ENCODE results near the gene CRHR1. TPM values are rescaled to one million over a fixed set of nuclear protein-coding genes. Genes with fewer than 3 reads are reported as not detected.

CRHR1 gene
- total RNA-seq, 5 donors from 2014 or later (not counting 1 experiment from before 2014, with no cell fraction given): not detected

GRCh38 chr17:45777388-45777787 lies 6.7 kb upstream of the CRHR1 start:
- no peak overlapping the region for H3K27ac ChIP-seq (ENCODE audit: low read length)
- H3K9me3 ChIP-seq: no peaks in the 10 kb centered on the region
- DNase-seq (no peak), ATAC-seq (replicated peaks in 1 of 4) (no peak)
- Mint-ChIP-seq H3K4me3 (no peak overlapping the region), H3K27ac (no peak overlapping the region), H3K9me3 (peaks cover 0 to 2% (median 0%) of the 10 kb centered on the region in 3 donors), H3K4me1 (no peaks in the 10 kb centered on the region), H3K27me3 (peaks cover 60 to 70% of the 10 kb centered on the region in 2 donors), H3K36me3 (no peaks in the 10 kb centered on the region)
- no peaks in the 10 kb centered on the region for H3K36me3 ChIP-seq (ENCODE audit: control insufficient read depth in 2 of 2, extremely low read depth in 1 of 2, insufficient read depth in 1 of 2, low read length in 1 of 2)
- WGBS (ENCODE audit: insufficient coverage): no CpG with 5 or more reads among the region's 3 CpGs
- H3K4me3 ChIP-seq (ENCODE audit: control insufficient read depth in 1 of 2, extremely low read depth in 1 of 2, low read length in 1 of 2): no peak overlapping the region
- ChIA-PET CTCF (no interaction called here), POLR2A (no interaction called here)
- H3K27me3 ChIP-seq (replicated peaks in 1 of 2; ENCODE audit: control insufficient read depth in 2 of 2, extremely low read depth in 1 of 2, insufficient read depth in 2 of 2, low read length in 1 of 2): peaks cover 7 to 59% of the 10 kb centered on the region in 2 experiments
- no peaks in the 10 kb centered on the region for H3K4me1 ChIP-seq (ENCODE audit: control insufficient read depth in 1 of 2, extremely low read depth in 1 of 2, insufficient read depth in 2 of 2, low read length in 2 of 2)

- Histone ChIP-seq H3K9me3 (no peaks in the 10 kb centered on the region), H3K27me3 (replicated peaks in 1 of 2; ENCODE audit: control insufficient read depth in 2 of 2, extremely low read depth in 1 of 2, insufficient read depth in 2 of 2, low read length in 1 of 2) (peaks cover 8 to 67% of the 10 kb centered on the region in 2 experiments), H3K27ac (ENCODE audit: low read length) (no peak overlapping the region), H3K4me3 (ENCODE audit: control insufficient read depth in 1 of 2, extremely low read depth in 1 of 2, low read length in 1 of 2) (no peak overlapping the region), H3K4me1 (ENCODE audit: control insufficient read depth in 1 of 2, extremely low read depth in 1 of 2, insufficient read depth in 2 of 2, low read length in 2 of 2) (peaks cover 0 to 20% of the 10 kb centered on the region in 2 experiments), H3K36me3 (ENCODE audit: control insufficient read depth in 2 of 2, extremely low read depth in 1 of 2, insufficient read depth in 1 of 2, low read length in 1 of 2) (no peaks in the 10 kb centered on the region)
- WGBS (ENCODE audit: insufficient coverage): no CpG with 5 or more reads among the region's 5 CpGs
- Mint-ChIP-seq H3K36me3 (no peaks in the 10 kb centered on the region), H3K27ac (no peak overlapping the region), H3K4me1 (peaks cover 0 to 14% (median 8%) of the 10 kb centered on the region in 3 donors), H3K9me3 (no peaks in the 10 kb centered on the region), H3K4me3 (no peak overlapping the region), H3K27me3 (peaks cover 57 to 69% of the 10 kb centered on the region in 2 donors)
- no peak for DNase-seq
- no peak for ATAC-seq (replicated peaks in 1 of 4)
- CTCF ChIA-PET: no interaction called here
- POLR2A ChIA-PET: no interaction called here
These were observed 3.2 kb upstream of the CRHR1 start for GRCh38 chr17:45780921-45781320.

- H3K4me3 Mint-ChIP-seq: peak overlapping the region; percentile 65 to 70 (median 70)
- H3K27me3 Mint-ChIP-seq: peaks cover 62 to 74% of the 10 kb centered on the region in 2 donors
- peak in 2 of 4 experiments; percentile 44 to 52 for ATAC-seq (replicated peaks in 1 of 4)
- H3K27ac Mint-ChIP-seq: no peak overlapping the region
- 8% methylated on average over 25 of the region's 32 CpGs for WGBS (ENCODE audit: insufficient coverage)
- Histone ChIP-seq H3K27ac (ENCODE audit: low read length) (no peak overlapping the region), H3K9me3 (no peaks in the 10 kb centered on the region), H3K4me1 (ENCODE audit: control insufficient read depth in 1 of 2, extremely low read depth in 1 of 2, insufficient read depth in 2 of 2, low read length in 2 of 2) (peaks cover 0 to 20% of the 10 kb centered on the region in 2 experiments), H3K27me3 (replicated peaks in 1 of 2; ENCODE audit: control insufficient read depth in 2 of 2, extremely low read depth in 1 of 2, insufficient read depth in 2 of 2, low read length in 1 of 2) (peaks cover 16 to 68% of the 10 kb centered on the region in 2 experiments), H3K36me3 (ENCODE audit: control insufficient read depth in 2 of 2, extremely low read depth in 1 of 2, insufficient read depth in 1 of 2, low read length in 1 of 2) (no peaks in the 10 kb centered on the region), H3K4me3 (ENCODE audit: control insufficient read depth in 1 of 2, extremely low read depth in 1 of 2, low read length in 1 of 2) (peak overlapping the region; percentile 0 to 12)
- H3K9me3 Mint-ChIP-seq: no peaks in the 10 kb centered on the region
- peak in 12 of 35 experiments; percentile 9 to 47 (median 20) for DNase-seq
- H3K4me1 Mint-ChIP-seq: peaks cover 0 to 17% (median 8%) of the 10 kb centered on the region in 3 donors
- POLR2A ChIA-PET: no interaction called here
- H3K36me3 Mint-ChIP-seq: no peaks in the 10 kb centered on the region
- CTCF ChIA-PET: no interaction called here
These were observed 1.1 kb upstream of the CRHR1 start for GRCh38 chr17:45782889-45783592.

GRCh38 chr17:45783593-45784292 lies 377 bp upstream of the CRHR1 start:
- DNase-seq (peak in 2 of 35 experiments; percentile 6 to 8), ATAC-seq (replicated peaks in 1 of 4) (no peak)
- WGBS (ENCODE audit: insufficient coverage): 3% methylated on average over 39 of the region's 64 CpGs
- peaks cover 0 to 17% (median 8%) of the 10 kb centered on the region in 3 donors for H3K4me1 Mint-ChIP-seq
- no peak overlapping the region for H3K27ac Mint-ChIP-seq
- ChIA-PET CTCF (no interaction called here), POLR2A (no interaction called here)
- H3K27me3 Mint-ChIP-seq: peaks cover 60 to 73% of the 10 kb centered on the region in 2 donors
- Histone ChIP-seq H3K4me1 (ENCODE audit: control insufficient read depth in 1 of 2, extremely low read depth in 1 of 2, insufficient read depth in 2 of 2, low read length in 2 of 2) (peaks cover 0 to 20% of the 10 kb centered on the region in 2 experiments), H3K9me3 (no peaks in the 10 kb centered on the region), H3K4me3 (ENCODE audit: control insufficient read depth in 1 of 2, extremely low read depth in 1 of 2, low read length in 1 of 2) (peak overlapping the region; percentile 0 to 12), H3K27ac (ENCODE audit: low read length) (no peak overlapping the region), H3K36me3 (ENCODE audit: control insufficient read depth in 2 of 2, extremely low read depth in 1 of 2, insufficient read depth in 1 of 2, low read length in 1 of 2) (no peaks in the 10 kb centered on the region), H3K27me3 (replicated peaks in 1 of 2; ENCODE audit: control insufficient read depth in 2 of 2, extremely low read depth in 1 of 2, insufficient read depth in 2 of 2, low read length in 1 of 2) (peaks cover 16 to 71% of the 10 kb centered on the region in 2 experiments)
- peak overlapping the region; percentile 65 to 70 (median 70) for H3K4me3 Mint-ChIP-seq
- H3K9me3 Mint-ChIP-seq: no peaks in the 10 kb centered on the region
- no peaks in the 10 kb centered on the region for H3K36me3 Mint-ChIP-seq

- Mint-ChIP-seq H3K27me3 (peaks cover 61 to 74% of the 10 kb centered on the region in 2 donors), H3K27ac (no peak overlapping the region), H3K4me1 (peaks cover 0 to 17% (median 8%) of the 10 kb centered on the region in 3 donors), H3K36me3 (no peaks in the 10 kb centered on the region), H3K9me3 (no peaks in the 10 kb centered on the region), H3K4me3 (peak overlapping the region; percentile 70 to 75 (median 71))
- Histone ChIP-seq H3K4me3 (ENCODE audit: control insufficient read depth in 1 of 2, extremely low read depth in 1 of 2, low read length in 1 of 2) (peak overlapping the region; percentile 45 to 58), H3K27me3 (replicated peaks in 1 of 2; ENCODE audit: control insufficient read depth in 2 of 2, extremely low read depth in 1 of 2, insufficient read depth in 2 of 2, low read length in 1 of 2) (peaks cover 16 to 77% of the 10 kb centered on the region in 2 experiments), H3K4me1 (ENCODE audit: control insufficient read depth in 1 of 2, extremely low read depth in 1 of 2, insufficient read depth in 2 of 2, low read length in 2 of 2) (peaks cover 0 to 20% of the 10 kb centered on the region in 2 experiments), H3K27ac (ENCODE audit: low read length) (no peak overlapping the region), H3K9me3 (no peaks in the 10 kb centered on the region), H3K36me3 (ENCODE audit: control insufficient read depth in 2 of 2, extremely low read depth in 1 of 2, insufficient read depth in 1 of 2, low read length in 1 of 2) (no peaks in the 10 kb centered on the region)
- ATAC-seq (replicated peaks in 1 of 4) (peak; percentile 64 to 77 (median 75)), DNase-seq (peak in 26 of 35 experiments; percentile 3 to 51 (median 20))
- ChIA-PET CTCF (no interaction called here), POLR2A (no interaction called here)
- 1% methylated on average over 78 of the region's 82 CpGs for WGBS (ENCODE audit: insufficient coverage)
These were observed 790 bp downstream of the CRHR1 start for GRCh38 chr17:45784741-45785479.
